Measurements from ENCODE around the gene ALOXE3.

ALOXE3 gene

GRCh38 chr17:8046929-8047768 lies 71.2 kb downstream of the ALOXE3 start:
- no peak for ATAC-seq (ENCODE audit: insufficient read depth, low read depth)
- Histone ChIP-seq H4K20me1 (ENCODE audit: insufficient read depth, low read length) (no peaks in the 10 kb centered on the region), H2AFZ (ENCODE audit: low read depth, low read length) (no peak overlapping the region), H3K27ac (ENCODE audit: low read length) (no peak overlapping the region), H3K4me2 (ENCODE audit: insufficient read depth, low read length) (no peak overlapping the region), H3K9me3 (ENCODE audit: insufficient read depth, low read length, severe bottlenecking) (no peaks in the 10 kb centered on the region), H3K36me3 (ENCODE audit: insufficient read depth, low read length) (no peaks in the 10 kb centered on the region), H3K27me3 (ENCODE audit: insufficient read depth, low read length, poor library complexity) (peaks cover 19% of the 10 kb centered on the region), H3K4me3 (ENCODE audit: low read depth in 1 of 2, low read length in 2 of 2) (no peak overlapping the region), H3K9ac (ENCODE audit: low read depth, low read length) (no peak overlapping the region), H3K79me2 (ENCODE audit: insufficient read depth, low read length) (no peaks in the 10 kb centered on the region), H3K4me1 (ENCODE audit: insufficient read depth, low read length) (no peaks in the 10 kb centered on the region)
- no peak for TF ChIP-seq CTCF (IDR thresholded peaks at IDR 0.05; ENCODE audit: borderline replicate concordance, extremely low read depth, low read length, poor library complexity, severe bottlenecking)
- TF ChIP-seq EZH2 (IDR thresholded peaks at IDR 0.05; ENCODE audit: borderline replicate concordance, low read depth, low read length, severe bottlenecking): no peak
- DNase-seq: no peak

DNA sequence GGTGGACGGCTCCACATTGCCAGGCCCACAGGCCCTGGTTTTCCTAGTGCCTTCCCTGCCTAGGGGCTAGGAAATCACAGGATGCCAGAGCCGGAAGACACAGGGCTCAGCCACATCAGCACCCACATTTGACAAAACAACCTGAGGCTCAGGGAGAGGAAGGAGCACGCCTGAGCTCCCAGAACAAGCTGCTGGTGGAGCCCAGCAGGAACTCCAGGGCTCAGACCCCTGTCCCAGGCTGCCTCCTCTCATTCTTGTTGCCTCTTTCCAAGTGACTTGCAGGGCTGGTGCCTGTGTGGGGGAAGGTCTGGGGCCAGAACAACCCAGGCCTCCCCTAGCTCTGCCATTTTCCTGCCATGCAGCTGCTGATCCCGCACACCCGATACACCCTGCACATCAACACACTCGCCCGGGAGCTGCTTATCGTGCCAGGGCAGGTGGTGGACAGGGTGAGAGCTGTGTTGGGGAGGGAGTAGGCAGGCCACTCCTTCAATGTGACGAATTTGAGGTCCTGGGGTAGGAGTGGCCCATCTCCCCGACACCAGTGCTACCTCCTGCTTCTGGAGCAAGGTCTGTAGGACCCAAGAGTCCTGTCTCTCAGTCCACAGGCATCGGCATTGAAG lies 71.9 kb downstream of the ALOXE3 start:
- Histone ChIP-seq H3K9ac (ENCODE audit: low read depth, low read length) (no peak overlapping the region), H3K27me3 (ENCODE audit: insufficient read depth, low read length, poor library complexity) (peaks cover 19% of the 10 kb centered on the region), H3K27ac (ENCODE audit: low read length) (no peak overlapping the region), H4K20me1 (ENCODE audit: insufficient read depth, low read length) (no peaks in the 10 kb centered on the region), H3K4me1 (ENCODE audit: insufficient read depth, low read length) (no peaks in the 10 kb centered on the region), H3K36me3 (ENCODE audit: insufficient read depth, low read length) (no peaks in the 10 kb centered on the region), H3K79me2 (ENCODE audit: insufficient read depth, low read length) (no peaks in the 10 kb centered on the region), H3K4me2 (ENCODE audit: insufficient read depth, low read length) (no peak overlapping the region), H2AFZ (ENCODE audit: low read depth, low read length) (no peak overlapping the region), H3K4me3 (ENCODE audit: low read depth in 1 of 2, low read length in 2 of 2) (no peak overlapping the region), H3K9me3 (ENCODE audit: insufficient read depth, low read length, severe bottlenecking) (no peaks in the 10 kb centered on the region)
- no peak for TF ChIP-seq EZH2 (IDR thresholded peaks at IDR 0.05; ENCODE audit: borderline replicate concordance, low read depth, low read length, severe bottlenecking)
- no peak for TF ChIP-seq CTCF (IDR thresholded peaks at IDR 0.05; ENCODE audit: borderline replicate concordance, extremely low read depth, low read length, poor library complexity, severe bottlenecking)
- ATAC-seq (ENCODE audit: insufficient read depth, low read depth) (no peak), DNase-seq (no peak)

Measured in DND-41 (cell line).